Stimulated activated CD4-positive, alpha-beta T cell treated with anti-CD3 and anti-CD28 coated beads, Interleukin-2, amount 100 ng/mL, for 4 hours (primary cell): ENCODE measurements around the gene NPIPB6.

ENCODE experiments used
- DNase-seq: peaks from one replicate; pipeline ENCODE4 v3.0.0-alpha.2; 2020; ENCODE audit warnings: low read depth

Gene NPIPB6

GRCh38 chr16:28298511-28298878, 64.8 kb downstream of the NPIPB6 start:
- no peak for DNase-seq

DNA sequence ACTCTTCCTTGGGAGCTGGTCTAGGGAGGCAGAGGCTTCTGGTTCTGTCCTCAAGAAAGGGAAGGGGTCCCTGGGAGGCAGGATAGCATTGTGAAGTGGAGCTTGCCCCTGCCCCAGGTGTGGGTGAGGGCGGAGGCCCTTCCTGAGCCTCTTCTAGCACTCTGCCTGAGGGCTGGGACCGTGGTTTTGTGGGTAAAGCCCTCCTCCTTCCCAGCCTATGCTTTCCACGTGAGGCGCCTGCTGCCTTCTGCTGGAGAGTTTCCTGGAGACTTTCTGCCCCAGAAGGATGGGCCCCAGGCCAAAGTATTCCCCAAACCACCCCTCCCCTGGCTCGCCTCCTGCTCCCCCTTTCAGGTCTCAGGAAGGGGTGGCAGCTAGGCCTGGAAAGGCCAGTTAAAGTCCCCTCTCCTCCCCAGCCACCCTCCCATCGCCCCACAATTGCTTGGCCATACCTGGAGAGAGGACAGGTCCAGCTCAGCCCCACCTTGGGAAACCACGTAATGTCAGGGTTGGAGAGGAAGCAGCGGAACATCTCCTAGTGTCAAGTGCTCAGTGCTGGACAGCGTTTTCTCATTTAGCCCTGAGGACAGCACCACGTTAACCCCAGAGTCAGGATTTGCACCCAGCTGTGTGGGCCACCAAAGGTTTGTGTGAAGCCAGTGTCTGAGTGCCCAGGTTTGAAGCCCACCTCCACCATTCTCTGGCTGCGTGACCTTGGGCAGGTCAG, 65.4 kb downstream of the NPIPB6 start:
- DNase-seq, result no peak

- DNase-seq, result no peak
Observed at GRCh38 chr16:28297308-28297707, 66.0 kb downstream of the NPIPB6 start.

GRCh38 chr16:28295276-28295675, 68.0 kb downstream of the NPIPB6 start:
- no peak for DNase-seq

GRCh38 chr16:28294201-28294600, 69.1 kb downstream of the NPIPB6 start:
- no peak for DNase-seq

DNA sequence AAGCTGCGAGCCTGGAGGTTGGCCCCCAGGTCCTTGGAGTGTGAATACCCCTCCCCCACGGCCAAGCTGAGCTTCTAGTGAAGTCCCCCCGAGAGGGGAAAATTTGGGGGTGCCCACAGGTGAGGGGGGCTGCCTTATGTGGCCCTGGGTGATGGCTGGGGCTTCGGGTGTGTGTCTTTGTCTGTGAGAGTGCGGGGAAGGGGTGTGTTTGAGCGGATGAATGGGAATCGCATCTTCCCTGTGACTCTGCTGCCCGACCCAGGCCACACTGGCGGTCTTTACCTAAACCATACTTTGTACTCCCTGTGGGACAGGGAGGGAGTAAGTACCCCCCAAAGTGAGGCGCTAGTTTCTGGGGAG, 69.7 kb downstream of the NPIPB6 start:
- DNase-seq, result no peak

DNA sequence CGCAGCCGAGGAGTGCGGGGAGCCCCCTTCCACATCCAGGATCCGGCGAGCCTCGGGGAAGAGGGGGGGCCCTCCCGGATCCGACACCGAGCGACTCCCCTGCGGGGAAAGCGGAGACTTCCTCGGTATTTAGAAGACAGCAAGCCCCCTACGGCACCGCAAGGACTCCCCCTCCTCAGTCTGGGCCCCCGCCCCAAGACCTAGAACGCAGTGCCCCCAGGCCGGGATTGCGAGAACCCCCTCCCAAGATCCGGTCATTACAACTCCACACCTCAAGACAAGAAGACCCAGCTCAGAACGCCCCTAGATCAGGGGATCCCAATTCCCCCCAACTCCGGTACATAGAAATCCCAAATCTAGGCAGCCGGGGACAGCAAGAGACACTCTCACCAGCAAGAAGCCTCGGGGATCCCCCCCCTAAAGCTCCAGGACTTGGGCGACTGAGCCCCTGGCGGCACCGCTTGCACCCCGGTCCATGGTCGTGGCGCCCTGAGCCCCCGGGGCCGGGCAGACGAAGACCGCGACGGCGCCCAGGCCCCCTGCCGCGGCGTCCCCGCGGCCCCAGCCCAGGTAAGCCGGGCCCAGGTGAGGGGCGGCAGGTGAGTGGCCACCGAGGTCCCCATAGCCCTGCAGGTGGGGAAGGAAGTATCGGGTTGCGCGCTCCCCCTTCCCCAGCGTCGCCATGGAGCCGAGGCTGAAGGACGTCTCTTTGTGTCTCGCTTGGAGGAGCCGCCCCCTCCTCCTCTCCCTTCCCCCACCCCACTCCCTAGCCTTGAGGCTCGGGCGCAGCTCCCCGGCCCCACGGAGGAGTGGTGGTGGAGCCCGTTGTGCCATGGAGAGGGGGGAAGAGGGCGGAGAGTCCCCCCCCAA, 70.3 kb downstream of the NPIPB6 start:
- DNase-seq, result no peak
